Lower lobe of right lung (tissue), 2 donors: ENCODE results near the gene ANKRD63. TPM values are rescaled to one million over a fixed set of nuclear protein-coding genes. Genes with fewer than 3 reads are reported as not detected.
A peak's percentile ranks its signal among the peaks of the same experiment; 100 is the strongest.

ENCODE experiments used
- ATAC-seq, 2 donors: fragments of 200-7000 bp; cut with Tn5 transposase; one replicate each; pipeline ENCODE4 v1.9.1; 2020 to 2022; ENCODE audit warnings: mild to moderate bottlenecking in 2 of 2, moderate library complexity in 2 of 2
- DNase-seq: peaks from one replicate; pipeline ENCODE4 v3.0.0-alpha.2; 2020
- H3K27ac ChIP-seq: fragments of 200-600 bp; one replicate; pipeline ENCODE4 v1.8.0; 2022
- H3K27me3 ChIP-seq: fragments of 200-600 bp; one replicate; pipeline ENCODE4 v1.8.0; 2022; ENCODE audit warnings: low read depth
- H3K36me3 ChIP-seq: fragments of 200-600 bp; one replicate; pipeline ENCODE4 v1.8.0; 2022; ENCODE audit warnings: mild to moderate bottlenecking
- H3K4me1 ChIP-seq: fragments of 200-600 bp; one replicate; pipeline ENCODE4 v1.8.0; 2022
- H3K4me3 ChIP-seq: fragments of 200-600 bp; one replicate; pipeline ENCODE4 v1.8.0; 2022; ENCODE audit warnings: mild to moderate bottlenecking
- H3K9me3 ChIP-seq: fragments of 200-600 bp; one replicate; pipeline ENCODE4 v1.8.0; 2022
- CTCF ChIP-seq: fragments of 200-600 bp; IDR thresholded peaks from one replicate; pipeline ENCODE4 v1.8.0; 2022; ENCODE audit warnings: antibody characterized with exemption, mild to moderate bottlenecking
- intact Hi-C: fragments of 100-400 bp; cut with DNase I; formaldehyde crosslinking; loops from one replicate; pipeline ENCODE4 v1.11.0; 2022
- total RNA-seq: library from RNA; stranded (reverse); fragmentation: NEBNext Ultra II Directional; extraction: Animal tissue kit (Norgen Biotek cat#: 25700); gene quantifications from one replicate; pipeline ENCODE4 v1.2.1, GENCODE V29; 2021
- donor health status: DM: no; HTN: yes; CAD: no; lungs with severe emphysema.

Gene ANKRD63
- total RNA-seq, 1 donor from 2014 or later = not detected

GRCh38 chr15:40279437-40280141, 3.3 kb downstream of the ANKRD63 start:
- ATAC-seq (peak; percentile 74 to 76), DNase-seq (peak; percentile 85)
- intact Hi-C loops = loop anchor here (10.0 kb wide), 1 partner anchor 235 kb away; no protein-coding TSS in a partner anchor
- H3K9me3 ChIP-seq = no peaks in the 10 kb centered on the region
- TF ChIP-seq CTCF = peak; percentile 100
- peaks cover 43% of the 10 kb centered on the region for H3K4me1 ChIP-seq
- peaks cover 65% of the 10 kb centered on the region for H3K27me3 ChIP-seq
- no peaks in the 10 kb centered on the region for H3K36me3 ChIP-seq
- no peak overlapping the region for H3K4me3 ChIP-seq
- H3K27ac ChIP-seq = no peak overlapping the region

GRCh38 chr15:40278026-40278425, 4.8 kb downstream of the ANKRD63 start:
- ATAC-seq (no peak), DNase-seq (no peak)
- no peak overlapping the region for H3K4me3 ChIP-seq
- H3K27me3 ChIP-seq = peaks cover 53% of the 10 kb centered on the region
- H3K9me3 ChIP-seq = no peaks in the 10 kb centered on the region
- H3K36me3 ChIP-seq = no peaks in the 10 kb centered on the region
- peaks cover 37% of the 10 kb centered on the region for H3K4me1 ChIP-seq
- intact Hi-C loops = loop anchor here (10.0 kb wide), 1 partner anchor 233 kb away; no protein-coding TSS in a partner anchor
- no peak overlapping the region for H3K27ac ChIP-seq
- TF ChIP-seq CTCF = no peak

DNA sequence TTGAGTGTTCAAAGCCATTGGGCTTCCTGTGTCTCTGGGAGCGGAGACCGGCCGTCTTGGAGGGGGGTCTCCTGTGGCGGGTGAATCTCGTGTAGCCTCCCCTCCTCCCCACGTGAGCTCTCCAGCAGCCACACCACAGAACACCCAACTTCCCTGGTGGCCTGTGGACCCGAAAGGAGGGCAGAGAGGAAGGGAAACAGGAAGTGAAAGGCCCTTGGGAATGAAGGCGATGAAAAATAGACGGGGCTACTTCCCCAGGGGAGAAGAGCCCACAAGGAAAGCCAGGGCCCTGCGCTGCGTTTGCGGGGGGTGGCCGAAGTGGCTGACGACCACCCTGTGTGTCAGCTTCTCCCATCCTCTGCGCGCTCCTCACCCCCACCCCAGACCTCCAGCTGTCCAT, 5.4 kb downstream of the ANKRD63 start:
- no peak for TF ChIP-seq CTCF
- ATAC-seq (no peak), DNase-seq (no peak)
- peaks cover 31% of the 10 kb centered on the region for H3K4me1 ChIP-seq
- H3K4me3 ChIP-seq = peak overlapping the region; percentile 19
- H3K36me3 ChIP-seq = no peaks in the 10 kb centered on the region
- peaks cover 48% of the 10 kb centered on the region for H3K27me3 ChIP-seq
- no peak overlapping the region for H3K27ac ChIP-seq
- no peaks in the 10 kb centered on the region for H3K9me3 ChIP-seq
- intact Hi-C loops = loop anchor here (10.0 kb wide), 1 partner anchor 233 kb away; no protein-coding TSS in a partner anchor

DNA sequence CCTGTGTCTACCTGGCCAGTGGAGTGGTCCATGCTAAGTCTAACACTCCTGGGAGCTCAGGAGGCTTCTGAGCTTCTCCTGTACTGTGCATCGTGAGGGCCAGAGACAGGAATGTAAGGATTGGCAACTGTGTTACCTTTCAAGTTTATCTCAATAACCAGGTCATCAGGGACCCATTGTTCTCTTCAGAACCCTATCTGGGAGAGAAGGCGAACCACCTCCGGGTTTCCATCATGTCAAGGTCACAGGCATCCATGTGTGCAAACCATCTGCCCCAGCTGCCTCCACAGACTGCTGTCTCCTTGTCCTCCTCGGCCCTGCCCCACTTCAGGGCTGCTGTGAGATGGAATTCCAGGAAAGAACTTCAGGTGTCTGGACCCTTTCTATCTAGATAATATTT, 5.9 kb downstream of the ANKRD63 start:
- Histone ChIP-seq H3K27ac (no peak overlapping the region), H3K9me3 (no peaks in the 10 kb centered on the region), H3K4me3 (no peak overlapping the region), H3K4me1 (peaks cover 27% of the 10 kb centered on the region), H3K27me3 (peaks cover 42% of the 10 kb centered on the region), H3K36me3 (no peaks in the 10 kb centered on the region)
- DNase-seq (no peak), ATAC-seq (no peak)
- no peak for TF ChIP-seq CTCF
- intact Hi-C loops = loop anchor here (10.0 kb wide), 1 partner anchor 232 kb away; no protein-coding TSS in a partner anchor

DNA sequence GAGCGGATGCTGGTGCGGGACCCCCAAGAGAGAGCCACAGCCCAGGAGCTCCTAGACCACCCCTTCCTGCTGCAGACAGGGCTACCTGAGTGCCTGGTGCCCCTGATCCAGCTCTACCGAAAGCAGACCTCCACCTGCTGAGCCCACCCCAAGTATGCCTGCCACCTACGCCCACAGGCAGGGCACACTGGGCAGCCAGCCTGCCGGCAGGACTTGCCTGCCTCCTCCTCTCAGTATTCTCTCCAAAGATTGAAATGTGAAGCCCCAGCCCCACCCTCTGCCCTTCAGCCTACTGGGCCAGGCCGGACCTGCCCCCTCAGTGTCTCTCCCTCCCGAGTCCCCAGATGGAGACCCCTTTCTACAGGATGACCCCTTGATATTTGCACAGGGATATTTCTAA, 6.9 kb downstream of the ANKRD63 start:
- Histone ChIP-seq H3K4me3 (no peak overlapping the region), H3K4me1 (peaks cover 23% of the 10 kb centered on the region), H3K9me3 (no peaks in the 10 kb centered on the region), H3K36me3 (no peaks in the 10 kb centered on the region), H3K27ac (no peak overlapping the region), H3K27me3 (peaks cover 35% of the 10 kb centered on the region)
- DNase-seq = no peak
- TF ChIP-seq CTCF = no peak
- intact Hi-C loops = loop anchor here (10.0 kb wide), 1 partner anchor 231 kb away; no protein-coding TSS in a partner anchor
- no peak for ATAC-seq
